Activated naive CD4-positive, alpha-beta T cell treated with anti-CD3 and anti-CD28 coated beads, Interleukin-2, amount 10 ng/mL, durations not matched to agents 7 days and 5 days (primary cell): ENCODE measurements around the gene SPATA4.

Experiments used
- CTCF ChIA-PET: fragments of 350-600 bp; sonication (Branson Sonifier 250); formaldehyde crosslinking; loops from one replicate; lab custom pipeline; 2021; ENCODE audit warnings: antibody characterized with exemption; lab: Charles Lee
- DNase-seq: peaks from one replicate; pipeline ENCODE4 v3.0.0-alpha.2; 2020
- H3K27ac Mint-ChIP-seq: one replicate; pipeline ENCODE4 v1.8.0; 2021; ENCODE audit warnings: mild to moderate bottlenecking, moderate library complexity, mixed read lengths
- H3K27me3 Mint-ChIP-seq: one replicate; pipeline ENCODE4 v1.8.0; 2021; ENCODE audit warnings: mild to moderate bottlenecking, mixed read lengths
- H3K36me3 Mint-ChIP-seq: one replicate; pipeline ENCODE4 v1.8.0; 2021; ENCODE audit warnings: mixed read lengths
- H3K4me1 Mint-ChIP-seq: one replicate; pipeline ENCODE4 v1.8.0; 2021; ENCODE audit warnings: mixed read lengths
- H3K4me3 Mint-ChIP-seq: one replicate; pipeline ENCODE4 v1.8.0; 2021; ENCODE audit warnings: mild to moderate bottlenecking, moderate library complexity, mixed read lengths
- H3K9me3 Mint-ChIP-seq: one replicate; pipeline ENCODE4 v1.8.0; 2021; ENCODE audit warnings: mixed read lengths

Gene SPATA4

DNA sequence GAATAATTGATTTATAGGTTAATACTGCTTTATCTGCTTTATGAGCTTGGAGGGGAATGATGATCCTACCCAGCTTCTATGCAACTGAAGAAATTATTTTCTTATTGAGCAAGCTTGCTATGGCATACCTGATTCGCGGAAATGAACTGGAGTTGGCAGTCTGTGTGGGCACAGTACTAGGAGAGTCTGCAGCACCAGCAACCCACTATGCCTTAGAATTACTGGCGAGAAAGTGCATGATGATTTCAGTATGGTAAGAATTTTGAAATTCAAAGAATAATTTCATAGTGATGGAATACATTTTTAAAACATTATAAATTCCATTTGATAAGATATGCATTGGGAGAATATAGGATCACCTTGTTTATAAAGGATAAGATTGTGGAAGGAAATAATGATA lies 32.3 kb downstream of the SPATA4 start:
- H3K9me3 Mint-ChIP-seq = no peaks in the 10 kb centered on the region
- H3K4me1 Mint-ChIP-seq = no peaks in the 10 kb centered on the region
- H3K36me3 Mint-ChIP-seq = no peaks in the 10 kb centered on the region
- no peaks in the 10 kb centered on the region for H3K27me3 Mint-ChIP-seq
- CTCF ChIA-PET = no interaction called here
- no peak for DNase-seq
- no peak overlapping the region for H3K27ac Mint-ChIP-seq
- H3K4me3 Mint-ChIP-seq = no peak overlapping the region

DNA sequence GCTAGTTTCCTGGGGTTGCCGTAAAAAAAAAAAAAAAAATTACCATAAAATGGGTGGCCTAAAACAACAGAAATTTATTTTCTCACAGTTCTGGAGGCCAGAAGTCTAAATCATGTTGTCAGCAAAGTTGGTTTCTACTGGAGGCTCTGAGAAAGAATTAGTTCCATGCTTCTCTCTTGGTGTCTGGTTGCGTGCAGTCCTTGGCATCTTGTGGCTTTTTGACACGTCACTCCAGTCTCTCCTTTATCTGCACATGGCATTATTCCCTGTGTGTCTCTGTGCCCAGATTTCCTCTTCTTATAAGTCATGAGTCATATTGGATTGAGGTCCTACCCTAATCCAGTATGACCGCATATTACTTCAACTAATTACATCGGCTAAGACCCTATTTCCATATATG lies 38.7 kb downstream of the SPATA4 start:
- Mint-ChIP-seq H3K27ac (no peak overlapping the region), H3K27me3 (no peaks in the 10 kb centered on the region), H3K36me3 (no peaks in the 10 kb centered on the region), H3K4me1 (no peaks in the 10 kb centered on the region), H3K4me3 (no peak overlapping the region), H3K9me3 (no peaks in the 10 kb centered on the region)
- DNase-seq = no peak
- CTCF ChIA-PET = no interaction called here

DNA sequence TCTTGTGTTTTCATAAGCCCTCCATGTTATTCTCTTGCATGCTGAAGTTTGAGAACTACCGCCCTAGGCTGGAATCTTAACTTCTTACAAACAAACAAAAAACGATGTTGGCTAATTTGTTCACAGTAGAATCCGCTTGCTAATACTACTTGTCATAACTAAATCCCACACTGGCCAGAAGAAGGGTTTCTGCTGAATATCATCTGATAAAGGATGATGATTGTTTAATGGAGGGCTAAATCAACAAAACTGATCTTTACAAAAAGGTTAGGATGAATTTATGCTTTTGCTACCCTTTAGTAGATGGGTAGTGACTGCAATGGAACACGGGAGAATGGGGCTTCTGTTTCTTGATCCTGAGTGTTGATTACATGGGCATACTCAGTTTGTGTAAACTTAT lies 42.3 kb downstream of the SPATA4 start:
- H3K9me3 Mint-ChIP-seq = no peaks in the 10 kb centered on the region
- no peak overlapping the region for H3K4me3 Mint-ChIP-seq
- CTCF ChIA-PET = interaction anchor here (1.1 to 1.3 kb wide), 2 partner anchors 17 to 189 kb away, joined by 3 to 4 read pairs; no protein-coding TSS in a partner anchor
- H3K27me3 Mint-ChIP-seq = no peaks in the 10 kb centered on the region
- H3K27ac Mint-ChIP-seq = no peak overlapping the region
- H3K36me3 Mint-ChIP-seq = no peaks in the 10 kb centered on the region
- no peak for DNase-seq
- no peaks in the 10 kb centered on the region for H3K4me1 Mint-ChIP-seq

DNA sequence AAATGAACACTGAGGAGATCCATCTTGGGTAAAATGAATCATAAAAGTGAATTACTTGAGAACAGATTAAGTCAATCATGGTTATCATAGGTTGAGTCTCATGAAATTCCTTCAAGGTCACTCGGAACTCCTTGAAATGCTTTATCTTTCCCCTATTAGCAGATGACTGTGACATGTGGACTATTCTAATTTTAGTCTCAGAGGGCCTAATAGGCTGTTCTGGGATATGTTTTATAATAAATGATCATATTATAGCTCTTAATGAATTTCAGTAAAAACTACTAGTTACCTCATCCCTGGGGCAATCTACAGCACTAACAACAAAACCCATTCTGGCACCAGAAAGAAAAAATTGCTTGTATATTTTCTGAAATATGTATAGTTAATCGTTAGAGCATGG lies 44.7 kb downstream of the SPATA4 start:
- DNase-seq = no peak
- H3K27me3 Mint-ChIP-seq = no peaks in the 10 kb centered on the region
- CTCF ChIA-PET = interaction anchor here (0.7 to 1.7 kb wide), 2 partner anchors 27 to 192 kb away, joined by 3 to 8 read pairs; no protein-coding TSS in a partner anchor

DNA sequence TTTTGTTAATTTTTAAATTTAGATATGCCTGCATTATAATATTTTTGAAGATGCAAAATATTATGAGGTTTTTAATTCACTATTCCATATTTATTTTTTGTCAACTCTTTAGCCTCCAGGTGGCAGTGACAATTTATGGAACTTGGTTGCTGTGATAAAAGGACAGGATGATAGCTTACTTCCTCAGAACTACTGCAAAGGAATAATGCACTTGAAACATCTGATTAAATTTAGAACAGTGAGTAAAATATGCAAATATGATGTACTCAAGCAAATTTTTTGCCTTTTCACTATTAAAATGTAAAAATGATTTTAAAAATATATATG lies 45.1 kb downstream of the SPATA4 start:
- H3K9me3 Mint-ChIP-seq = no peaks in the 10 kb centered on the region
- no peak for DNase-seq

More for the DNA sequence above, 44.7 kb downstream of the SPATA4 start:
- no peaks in the 10 kb centered on the region for H3K9me3 Mint-ChIP-seq
- H3K36me3 Mint-ChIP-seq = no peaks in the 10 kb centered on the region
- H3K27ac Mint-ChIP-seq = no peak overlapping the region
- H3K4me1 Mint-ChIP-seq = no peaks in the 10 kb centered on the region
- H3K4me3 Mint-ChIP-seq = no peak overlapping the region

DNA sequence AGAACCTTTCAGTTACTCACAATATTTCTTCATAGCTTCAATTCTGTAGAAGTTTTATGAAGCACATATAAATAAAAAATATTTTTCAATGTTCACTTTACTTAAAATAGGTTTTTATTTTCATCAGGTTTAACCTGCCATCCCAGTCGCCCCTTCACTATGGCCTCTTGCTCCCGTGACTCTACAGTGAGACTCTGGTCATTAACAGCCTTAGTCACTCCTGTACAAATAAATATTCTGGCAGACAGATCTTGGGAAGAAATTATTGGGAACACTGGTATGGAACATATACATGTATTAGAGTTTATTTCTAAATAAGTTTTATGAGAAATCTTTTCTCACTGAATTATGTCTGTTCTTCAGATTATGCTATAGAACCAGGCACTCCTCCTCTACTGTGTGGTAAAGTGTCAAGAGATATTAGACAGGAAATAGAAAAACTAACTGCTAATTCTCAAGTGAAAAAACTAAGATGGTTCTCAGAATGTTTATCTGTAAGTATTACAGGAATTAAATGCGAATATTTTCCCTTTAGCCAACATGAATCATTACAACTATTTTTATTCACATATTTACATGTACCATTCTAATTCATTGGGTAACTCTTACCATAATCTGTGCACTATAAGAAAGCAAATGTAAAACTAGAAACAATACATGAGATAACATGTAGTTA lies 45.6 kb downstream of the SPATA4 start:
- Mint-ChIP-seq H3K4me1 (no peaks in the 10 kb centered on the region), H3K27me3 (no peaks in the 10 kb centered on the region), H3K27ac (no peak overlapping the region), H3K36me3 (no peaks in the 10 kb centered on the region), H3K9me3 (no peaks in the 10 kb centered on the region), H3K4me3 (no peak overlapping the region)
- DNase-seq = no peak
- CTCF ChIA-PET = interaction anchor here (1.7 kb wide), 1 partner anchor 193 kb away, joined by 8 read pairs; no protein-coding TSS in a partner anchor

More for the DNA sequence above, 45.1 kb downstream of the SPATA4 start:
- Mint-ChIP-seq H3K4me3 (no peak overlapping the region), H3K36me3 (no peaks in the 10 kb centered on the region), H3K4me1 (no peaks in the 10 kb centered on the region), H3K27me3 (no peaks in the 10 kb centered on the region), H3K27ac (no peak overlapping the region)
- CTCF ChIA-PET = interaction anchor here (1.7 kb wide), 1 partner anchor 192 kb away, joined by 8 read pairs; no protein-coding TSS in a partner anchor

DNA sequence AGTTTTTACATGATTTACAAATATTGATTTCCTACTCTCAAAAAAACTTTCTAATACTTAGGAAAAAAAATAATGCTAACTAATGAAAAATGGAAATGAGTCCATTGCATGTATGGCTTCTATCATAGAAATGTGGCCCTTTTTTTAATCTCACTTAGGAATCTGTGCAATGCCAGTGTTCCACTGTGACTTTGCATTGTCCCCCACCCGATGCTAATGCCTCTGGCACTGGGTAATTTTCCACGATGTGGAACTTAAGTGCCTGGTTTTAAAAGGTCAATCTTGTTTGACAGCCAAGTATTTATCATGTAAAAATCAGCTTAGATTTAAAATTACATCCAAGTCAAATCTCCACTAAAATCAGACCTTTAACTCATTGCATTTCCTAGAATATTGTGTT lies 53.1 kb downstream of the SPATA4 start:
- H3K36me3 Mint-ChIP-seq = no peaks in the 10 kb centered on the region
- no peak overlapping the region for H3K4me3 Mint-ChIP-seq
- CTCF ChIA-PET = no interaction called here
- no peaks in the 10 kb centered on the region for H3K9me3 Mint-ChIP-seq
- no peaks in the 10 kb centered on the region for H3K27me3 Mint-ChIP-seq
- H3K27ac Mint-ChIP-seq = no peak overlapping the region
- no peak for DNase-seq
- no peaks in the 10 kb centered on the region for H3K4me1 Mint-ChIP-seq

DNA sequence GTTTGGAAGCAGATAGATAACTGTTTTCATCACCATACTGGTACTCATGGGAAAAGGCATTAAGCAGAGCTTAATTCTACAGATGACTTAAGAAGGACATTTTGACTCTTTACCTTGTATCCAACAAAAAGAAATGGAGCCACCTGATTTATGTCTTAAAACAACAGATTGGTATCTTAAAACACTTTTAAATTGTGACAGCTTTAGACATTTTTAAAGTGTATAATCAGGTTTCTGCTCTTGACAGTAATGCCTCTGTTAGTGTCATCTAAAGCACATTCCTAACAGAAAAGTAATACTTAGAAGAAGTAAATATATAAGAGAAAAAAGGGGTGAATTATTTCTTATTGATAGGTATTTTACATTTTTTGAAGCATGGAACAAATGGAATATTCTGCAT lies 55.9 kb downstream of the SPATA4 start:
- H3K4me1 Mint-ChIP-seq = no peaks in the 10 kb centered on the region
- no peaks in the 10 kb centered on the region for H3K27me3 Mint-ChIP-seq
- no peak overlapping the region for H3K27ac Mint-ChIP-seq
- H3K4me3 Mint-ChIP-seq = no peak overlapping the region
- H3K9me3 Mint-ChIP-seq = no peaks in the 10 kb centered on the region
- no peak for DNase-seq
- CTCF ChIA-PET = no interaction called here
- H3K36me3 Mint-ChIP-seq = no peaks in the 10 kb centered on the region

DNA sequence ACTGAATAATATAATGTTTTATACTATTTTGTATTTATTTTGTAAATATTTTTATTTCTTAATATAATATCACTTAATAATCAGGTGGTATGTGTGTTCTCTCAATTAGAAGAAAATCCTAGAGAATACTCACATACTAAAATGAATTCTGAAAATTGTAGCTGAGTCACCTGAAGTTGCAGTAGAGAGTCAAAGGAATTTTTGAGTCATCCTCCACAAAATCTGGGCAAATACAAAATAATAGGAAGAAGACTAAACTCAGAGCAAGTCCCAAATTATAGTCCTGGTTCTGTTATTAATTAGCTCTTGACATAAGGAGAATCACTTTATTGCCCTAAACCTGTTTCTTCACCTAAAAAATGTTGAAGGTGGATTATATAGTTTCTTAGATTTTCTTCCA lies 57.8 kb downstream of the SPATA4 start:
- Mint-ChIP-seq H3K27ac (no peak overlapping the region), H3K9me3 (no peaks in the 10 kb centered on the region), H3K36me3 (no peaks in the 10 kb centered on the region), H3K27me3 (no peaks in the 10 kb centered on the region), H3K4me1 (no peaks in the 10 kb centered on the region), H3K4me3 (no peak overlapping the region)
- CTCF ChIA-PET = no interaction called here
- DNase-seq = no peak

DNA sequence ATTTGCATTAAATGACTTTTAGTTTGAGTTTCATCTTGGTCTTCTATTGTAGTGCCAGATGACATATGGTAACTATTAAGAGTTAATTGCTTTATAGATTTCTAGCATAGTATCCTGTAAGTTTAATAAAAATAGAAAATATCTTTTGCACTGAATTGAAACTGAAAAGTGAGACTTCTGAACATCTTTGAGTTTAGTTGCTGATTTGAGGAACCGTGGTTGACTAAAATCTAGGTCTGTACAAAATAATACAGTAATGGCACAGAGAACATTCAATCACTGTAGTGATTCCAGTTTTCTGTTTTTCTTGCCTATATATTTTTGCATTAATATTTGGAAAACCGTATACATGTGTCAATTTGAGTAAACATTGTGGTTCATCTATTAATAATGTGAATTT lies 60.7 kb downstream of the SPATA4 start:
- Mint-ChIP-seq H3K4me3 (no peak overlapping the region), H3K27ac (no peak overlapping the region), H3K36me3 (no peaks in the 10 kb centered on the region), H3K9me3 (no peaks in the 10 kb centered on the region), H3K27me3 (no peaks in the 10 kb centered on the region), H3K4me1 (no peaks in the 10 kb centered on the region)
- CTCF ChIA-PET = no interaction called here
- no peak for DNase-seq
